ENCODE results near the gene RSBN1.

Gene RSBN1

GRCh38 chr1:113821916-113822315, 9.6 kb upstream of the RSBN1 start:
- in situ Hi-C loops (cut with MboI; ENCODE audit: low pct_unique_long_range_greater_than_20kb, low sequenced_read_pairs): no loop called here
- DNase-seq: no peak

- DNase-seq: no peak
- in situ Hi-C loops (cut with MboI; ENCODE audit: low pct_unique_long_range_greater_than_20kb, low sequenced_read_pairs): no loop called here
These were observed 6.3 kb upstream of the RSBN1 start for GRCh38 chr1:113818578-113818977.

GRCh38 chr1:113813218-113813617, 942 bp upstream of the RSBN1 start:
- DNase-seq: no peak
- in situ Hi-C loops (cut with MboI; ENCODE audit: low pct_unique_long_range_greater_than_20kb, low sequenced_read_pairs): no loop called here

GRCh38 chr1:113812661-113813135, 422 bp upstream of the RSBN1 start:
- in situ Hi-C loops (cut with MboI; ENCODE audit: low pct_unique_long_range_greater_than_20kb, low sequenced_read_pairs): no loop called here
- no peak for DNase-seq

GRCh38 chr1:113811156-113811887, 954 bp downstream of the RSBN1 start:
- in situ Hi-C loops (cut with MboI; ENCODE audit: low pct_unique_long_range_greater_than_20kb, low sequenced_read_pairs): no loop called here
- DNase-seq: peak; percentile 35

- no peak for DNase-seq
- in situ Hi-C loops (cut with MboI; ENCODE audit: low pct_unique_long_range_greater_than_20kb, low sequenced_read_pairs): no loop called here
These were observed 2.3 kb downstream of the RSBN1 start for GRCh38 chr1:113809670-113810602.

- no peak for DNase-seq
- in situ Hi-C loops (cut with MboI; ENCODE audit: low pct_unique_long_range_greater_than_20kb, low sequenced_read_pairs): no loop called here
These were observed 3.7 kb downstream of the RSBN1 start for GRCh38 chr1:113808450-113809195.

- in situ Hi-C loops (cut with MboI; ENCODE audit: low pct_unique_long_range_greater_than_20kb, low sequenced_read_pairs): no loop called here
- no peak for DNase-seq
These were observed 6.6 kb downstream of the RSBN1 start for GRCh38 chr1:113805639-113806038.

GRCh38 chr1:113805256-113805531, 7.1 kb downstream of the RSBN1 start:
- no peak for DNase-seq
- in situ Hi-C loops (cut with MboI; ENCODE audit: low pct_unique_long_range_greater_than_20kb, low sequenced_read_pairs): no loop called here

- in situ Hi-C loops (cut with MboI; ENCODE audit: low pct_unique_long_range_greater_than_20kb, low sequenced_read_pairs): no loop called here
- DNase-seq: no peak
These were observed 7.6 kb downstream of the RSBN1 start for GRCh38 chr1:113804421-113805255.

GRCh38 chr1:113802367-113803007, 9.8 kb downstream of the RSBN1 start:
- DNase-seq: no peak
- in situ Hi-C loops (cut with MboI; ENCODE audit: low pct_unique_long_range_greater_than_20kb, low sequenced_read_pairs): no loop called here

GRCh38 chr1:113800487-113800886, 11.8 kb downstream of the RSBN1 start:
- in situ Hi-C loops (cut with MboI; ENCODE audit: low pct_unique_long_range_greater_than_20kb, low sequenced_read_pairs): no loop called here
- no peak for DNase-seq

GRCh38 chr1:113797472-113797871, 14.8 kb downstream of the RSBN1 start:
- no peak for DNase-seq
- in situ Hi-C loops (cut with MboI; ENCODE audit: low pct_unique_long_range_greater_than_20kb, low sequenced_read_pairs): no loop called here

GRCh38 chr1:113793878-113794834, 18.1 kb downstream of the RSBN1 start:
- in situ Hi-C loops (cut with MboI; ENCODE audit: low pct_unique_long_range_greater_than_20kb, low sequenced_read_pairs): no loop called here
- DNase-seq: no peak

- no peak for DNase-seq
- in situ Hi-C loops (cut with MboI; ENCODE audit: low pct_unique_long_range_greater_than_20kb, low sequenced_read_pairs): no loop called here
These were observed 19.3 kb downstream of the RSBN1 start for GRCh38 chr1:113792986-113793385.

- in situ Hi-C loops (cut with MboI; ENCODE audit: low pct_unique_long_range_greater_than_20kb, low sequenced_read_pairs): no loop called here
- DNase-seq: no peak
These were observed 19.8 kb downstream of the RSBN1 start for GRCh38 chr1:113792471-113792870.

- no peak for DNase-seq
- in situ Hi-C loops (cut with MboI; ENCODE audit: low pct_unique_long_range_greater_than_20kb, low sequenced_read_pairs): no loop called here
These were observed 23.5 kb downstream of the RSBN1 start for GRCh38 chr1:113788802-113789201.

Data from KBM-7 (cell line).